Cerebellar cortex (tissue), 1 donor: Measurements from ENCODE around the gene SOX2.
"Not testable (repeated sequence)": the region's sequence is repeated elsewhere in the genome, so short reads cannot be mapped to it uniquely, and the experiment has no call there.

Experiments used
- DNase-seq: peaks from one replicate; pipeline ENCODE4 v3.0.0-alpha.2; 2015; ENCODE audit warnings: low spot score

The SOX2 gene

DNA sequence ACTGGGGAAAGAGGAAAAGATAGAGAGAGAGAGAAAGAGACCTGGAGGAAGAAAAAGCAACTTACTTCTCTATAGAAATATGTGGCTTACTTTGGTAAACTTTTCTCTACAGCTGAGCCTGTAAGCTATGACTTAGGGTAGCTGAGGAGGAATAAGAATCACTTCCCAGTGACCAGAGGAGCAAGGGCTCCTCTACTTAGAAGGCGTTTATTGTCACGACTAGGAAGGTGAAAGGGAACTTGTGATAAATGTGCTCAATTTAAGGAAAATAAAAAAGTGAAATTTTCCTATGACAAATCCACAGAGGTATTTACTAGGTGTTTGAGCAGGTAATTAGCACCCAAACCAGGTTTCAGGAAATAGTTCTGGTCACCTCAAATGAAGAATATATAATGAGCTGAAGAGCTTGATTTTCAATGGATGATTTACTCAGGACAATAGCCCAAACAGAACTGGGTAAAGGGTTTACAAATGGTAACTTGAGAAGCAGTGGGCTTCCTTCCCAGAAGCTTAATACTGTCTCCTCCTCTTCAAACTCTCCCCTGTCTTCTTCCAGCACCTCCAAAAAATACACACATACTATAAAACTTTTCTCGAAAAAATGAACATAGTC is 46.1 kb downstream of the SOX2 start:
- DNase-seq = no peak

DNA sequence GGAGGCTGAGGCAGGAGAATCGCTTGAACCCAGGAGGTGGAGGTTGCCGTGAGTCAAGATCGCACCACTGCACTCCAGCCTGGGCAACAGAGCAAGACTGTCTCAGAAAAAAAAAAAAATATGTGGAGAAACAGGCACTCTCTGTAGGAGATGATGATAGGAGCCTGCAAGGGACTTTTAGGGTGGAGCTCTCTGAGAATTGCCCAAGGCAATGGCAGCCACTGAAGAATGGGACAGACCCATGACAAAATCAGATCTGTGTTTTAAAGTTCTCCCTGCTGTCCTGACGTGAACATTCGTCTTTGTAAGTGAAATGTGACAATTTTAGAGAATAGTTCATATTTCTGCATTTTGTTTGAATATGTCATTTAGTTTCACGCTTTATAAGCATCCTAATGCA is 50.2 kb downstream of the SOX2 start:
- DNase-seq = no peak

DNA sequence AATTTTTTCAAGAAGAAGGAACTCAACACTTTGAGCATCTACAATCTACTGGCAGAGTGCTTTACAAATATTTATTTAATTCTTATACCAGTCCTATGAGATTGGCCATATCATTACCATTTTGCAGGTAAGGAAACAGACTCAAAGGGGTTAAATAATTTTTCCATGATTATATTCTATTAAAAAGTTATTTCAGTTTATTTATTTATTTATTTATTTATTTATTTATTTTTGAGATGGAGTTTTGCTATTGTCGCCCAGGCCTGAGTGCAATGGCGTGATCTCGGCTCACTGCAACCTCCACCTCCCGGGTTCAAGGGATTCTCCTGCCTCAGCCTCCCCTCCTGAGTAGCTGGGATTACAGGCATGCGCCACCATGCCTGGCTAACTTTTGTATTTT is 52.3 kb downstream of the SOX2 start:
- DNase-seq = not testable (repeated sequence)
